Stimulated activated naive CD8-positive, alpha-beta T cell treated with anti-CD3 and anti-CD28 coated beads, Interleukin-15, Interleukin-2, amounts not matched to agents 100 ng/mL and 50 ng/mL, for 24 hours (primary cell): ENCODE results near the gene MYO5A.

ENCODE experiments used
- H3K27ac Mint-ChIP-seq: one replicate; pipeline ENCODE4 v1.8.0; 2021; ENCODE audit warnings: mild to moderate bottlenecking, mixed read lengths
- H3K27me3 Mint-ChIP-seq: one replicate; pipeline ENCODE4 v1.8.0; 2021; ENCODE audit warnings: mixed read lengths
- H3K36me3 Mint-ChIP-seq: one replicate; pipeline ENCODE4 v1.8.0; 2021; ENCODE audit warnings: low read depth, mixed read lengths
- H3K4me1 Mint-ChIP-seq: one replicate; pipeline ENCODE4 v1.8.0; 2021; ENCODE audit warnings: low read depth, mixed read lengths
- H3K4me3 Mint-ChIP-seq: one replicate; pipeline ENCODE4 v1.8.0; 2021; ENCODE audit warnings: mild to moderate bottlenecking, mixed read lengths
- H3K9me3 Mint-ChIP-seq: one replicate; pipeline ENCODE4 v1.8.0; 2021; ENCODE audit warnings: mixed read lengths

Gene MYO5A

GRCh38 chr15:52350423-52350822, 178.3 kb downstream of the MYO5A start:
- H3K4me1 Mint-ChIP-seq = no peaks in the 10 kb centered on the region
- H3K27ac Mint-ChIP-seq = no peak overlapping the region
- H3K4me3 Mint-ChIP-seq = no peak overlapping the region
- H3K36me3 Mint-ChIP-seq = peaks cover 27% of the 10 kb centered on the region
- H3K27me3 Mint-ChIP-seq = no peaks in the 10 kb centered on the region
- no peaks in the 10 kb centered on the region for H3K9me3 Mint-ChIP-seq

GRCh38 chr15:52349052-52349700, 179.5 kb downstream of the MYO5A start:
- Mint-ChIP-seq H3K27me3 (no peaks in the 10 kb centered on the region), H3K27ac (no peak overlapping the region), H3K9me3 (no peaks in the 10 kb centered on the region), H3K4me1 (no peaks in the 10 kb centered on the region), H3K4me3 (no peak overlapping the region), H3K36me3 (peaks cover 31% of the 10 kb centered on the region)

- H3K27ac Mint-ChIP-seq = peak overlapping the region; percentile 49
- no peaks in the 10 kb centered on the region for H3K9me3 Mint-ChIP-seq
- peaks cover 28% of the 10 kb centered on the region for H3K36me3 Mint-ChIP-seq
- no peaks in the 10 kb centered on the region for H3K4me1 Mint-ChIP-seq
- no peaks in the 10 kb centered on the region for H3K27me3 Mint-ChIP-seq
- no peak overlapping the region for H3K4me3 Mint-ChIP-seq
Measured at GRCh38 chr15:52348056-52348745, 180.5 kb downstream of the MYO5A start.

GRCh38 chr15:52344592-52344991, 184.1 kb downstream of the MYO5A start:
- Mint-ChIP-seq H3K4me1 (no peaks in the 10 kb centered on the region), H3K4me3 (no peak overlapping the region), H3K27me3 (no peaks in the 10 kb centered on the region), H3K27ac (no peak overlapping the region), H3K36me3 (peaks cover 8% of the 10 kb centered on the region), H3K9me3 (no peaks in the 10 kb centered on the region)

GRCh38 chr15:52343831-52344230, 184.8 kb downstream of the MYO5A start:
- H3K4me3 Mint-ChIP-seq = no peak overlapping the region
- no peaks in the 10 kb centered on the region for H3K4me1 Mint-ChIP-seq
- H3K36me3 Mint-ChIP-seq = peaks cover 4% of the 10 kb centered on the region
- no peak overlapping the region for H3K27ac Mint-ChIP-seq
- no peaks in the 10 kb centered on the region for H3K9me3 Mint-ChIP-seq
- H3K27me3 Mint-ChIP-seq = no peaks in the 10 kb centered on the region

- H3K27ac Mint-ChIP-seq = no peak overlapping the region
- no peak overlapping the region for H3K4me3 Mint-ChIP-seq
- H3K9me3 Mint-ChIP-seq = no peaks in the 10 kb centered on the region
- no peaks in the 10 kb centered on the region for H3K27me3 Mint-ChIP-seq
- H3K36me3 Mint-ChIP-seq = peaks cover 4% of the 10 kb centered on the region
- H3K4me1 Mint-ChIP-seq = peaks cover 5% of the 10 kb centered on the region
Measured at GRCh38 chr15:52340093-52340492, 188.6 kb downstream of the MYO5A start.

- H3K27me3 Mint-ChIP-seq = no peaks in the 10 kb centered on the region
- peaks cover 5% of the 10 kb centered on the region for H3K4me1 Mint-ChIP-seq
- H3K27ac Mint-ChIP-seq = no peak overlapping the region
- H3K9me3 Mint-ChIP-seq = no peaks in the 10 kb centered on the region
- H3K36me3 Mint-ChIP-seq = no peaks in the 10 kb centered on the region
- H3K4me3 Mint-ChIP-seq = no peak overlapping the region
Measured at GRCh38 chr15:52338891-52339290, 189.8 kb downstream of the MYO5A start.

GRCh38 chr15:52338058-52338457, 190.6 kb downstream of the MYO5A start:
- Mint-ChIP-seq H3K27me3 (no peaks in the 10 kb centered on the region), H3K4me3 (no peak overlapping the region), H3K9me3 (no peaks in the 10 kb centered on the region), H3K36me3 (no peaks in the 10 kb centered on the region), H3K4me1 (peaks cover 5% of the 10 kb centered on the region), H3K27ac (no peak overlapping the region)

GRCh38 chr15:52337198-52337853, 191.4 kb downstream of the MYO5A start:
- H3K4me3 Mint-ChIP-seq = no peak overlapping the region
- no peaks in the 10 kb centered on the region for H3K36me3 Mint-ChIP-seq
- H3K4me1 Mint-ChIP-seq = peaks cover 5% of the 10 kb centered on the region
- H3K27me3 Mint-ChIP-seq = no peaks in the 10 kb centered on the region
- no peak overlapping the region for H3K27ac Mint-ChIP-seq
- H3K9me3 Mint-ChIP-seq = no peaks in the 10 kb centered on the region

- Mint-ChIP-seq H3K4me1 (peaks cover 11% of the 10 kb centered on the region), H3K27ac (no peak overlapping the region), H3K4me3 (no peak overlapping the region), H3K27me3 (no peaks in the 10 kb centered on the region), H3K36me3 (no peaks in the 10 kb centered on the region), H3K9me3 (no peaks in the 10 kb centered on the region)
Measured at GRCh38 chr15:52336529-52336928, 192.2 kb downstream of the MYO5A start.

- Mint-ChIP-seq H3K9me3 (no peaks in the 10 kb centered on the region), H3K36me3 (no peaks in the 10 kb centered on the region), H3K4me1 (peaks cover 16% of the 10 kb centered on the region), H3K4me3 (no peak overlapping the region), H3K27ac (no peak overlapping the region), H3K27me3 (no peaks in the 10 kb centered on the region)
Measured at GRCh38 chr15:52334491-52335160, 194.1 kb downstream of the MYO5A start.

- Mint-ChIP-seq H3K4me1 (peaks cover 11% of the 10 kb centered on the region), H3K36me3 (peaks cover 11% of the 10 kb centered on the region), H3K27me3 (no peaks in the 10 kb centered on the region), H3K9me3 (no peaks in the 10 kb centered on the region), H3K27ac (peak overlapping the region; percentile 75), H3K4me3 (peak overlapping the region; percentile 56)
Measured at GRCh38 chr15:52331490-52332240, 197.0 kb downstream of the MYO5A start.

- H3K36me3 Mint-ChIP-seq = peaks cover 19% of the 10 kb centered on the region
- no peak overlapping the region for H3K4me3 Mint-ChIP-seq
- no peaks in the 10 kb centered on the region for H3K27me3 Mint-ChIP-seq
- peaks cover 11% of the 10 kb centered on the region for H3K4me1 Mint-ChIP-seq
- H3K27ac Mint-ChIP-seq = no peak overlapping the region
- H3K9me3 Mint-ChIP-seq = no peaks in the 10 kb centered on the region
Measured at GRCh38 chr15:52329987-52330386, 198.7 kb downstream of the MYO5A start.

- Mint-ChIP-seq H3K4me3 (no peak overlapping the region), H3K27ac (no peak overlapping the region), H3K27me3 (no peaks in the 10 kb centered on the region), H3K4me1 (peaks cover 11% of the 10 kb centered on the region), H3K9me3 (no peaks in the 10 kb centered on the region), H3K36me3 (peaks cover 19% of the 10 kb centered on the region)
Measured at GRCh38 chr15:52329150-52329549, 199.5 kb downstream of the MYO5A start.
